ENCODE results near the gene DEAF1.

DNA sequence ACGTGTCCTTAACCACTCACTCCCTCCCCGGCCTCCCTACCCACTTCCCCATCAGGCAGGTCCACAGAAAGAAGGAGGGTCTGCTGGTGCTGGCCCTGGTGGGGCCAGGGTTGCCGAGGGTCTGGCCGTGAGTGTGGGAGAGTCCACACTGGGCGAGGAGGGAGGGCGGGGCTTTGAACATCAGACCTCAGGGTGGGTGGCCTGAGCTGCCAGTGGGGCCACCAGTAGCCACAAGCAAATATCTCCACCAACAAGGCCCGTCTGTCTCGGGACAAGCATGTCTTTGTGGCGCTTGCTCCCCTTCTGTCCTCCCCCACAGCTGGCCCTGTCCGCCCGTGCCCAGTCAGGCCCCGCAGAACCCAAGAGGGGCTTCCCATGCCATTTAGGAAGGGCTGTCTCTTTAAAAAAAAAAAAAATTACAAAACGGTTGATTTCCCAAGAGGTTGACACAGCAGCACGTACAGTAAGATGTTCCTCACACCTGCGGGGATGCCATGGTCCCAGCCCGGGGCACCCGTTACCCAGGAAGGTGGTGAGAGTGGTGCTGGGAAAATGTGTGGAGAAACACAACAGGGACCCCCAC lies 34.6 kb upstream of the DEAF1 start:
- TF ChIP-seq, protein P1, sequence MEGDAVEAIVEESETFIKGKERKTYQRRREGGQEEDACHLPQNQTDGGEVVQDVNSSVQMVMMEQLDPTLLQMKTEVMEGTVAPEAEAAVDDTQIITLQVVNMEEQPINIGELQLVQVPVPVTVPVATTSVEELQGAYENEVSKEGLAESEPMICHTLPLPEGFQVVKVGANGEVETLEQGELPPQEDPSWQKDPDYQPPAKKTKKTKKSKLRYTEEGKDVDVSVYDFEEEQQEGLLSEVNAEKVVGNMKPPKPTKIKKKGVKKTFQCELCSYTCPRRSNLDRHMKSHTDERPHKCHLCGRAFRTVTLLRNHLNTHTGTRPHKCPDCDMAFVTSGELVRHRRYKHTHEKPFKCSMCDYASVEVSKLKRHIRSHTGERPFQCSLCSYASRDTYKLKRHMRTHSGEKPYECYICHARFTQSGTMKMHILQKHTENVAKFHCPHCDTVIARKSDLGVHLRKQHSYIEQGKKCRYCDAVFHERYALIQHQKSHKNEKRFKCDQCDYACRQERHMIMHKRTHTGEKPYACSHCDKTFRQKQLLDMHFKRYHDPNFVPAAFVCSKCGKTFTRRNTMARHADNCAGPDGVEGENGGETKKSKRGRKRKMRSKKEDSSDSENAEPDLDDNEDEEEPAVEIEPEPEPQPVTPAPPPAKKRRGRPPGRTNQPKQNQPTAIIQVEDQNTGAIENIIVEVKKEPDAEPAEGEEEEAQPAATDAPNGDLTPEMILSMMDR (IDR thresholded peaks at IDR 0.05), result no peak
- TF ChIP-seq ZNF423 (CRISPR knock-in tag; IDR thresholded peaks at IDR 0.05), result no peak
- TF ChIP-seq, protein P2, sequence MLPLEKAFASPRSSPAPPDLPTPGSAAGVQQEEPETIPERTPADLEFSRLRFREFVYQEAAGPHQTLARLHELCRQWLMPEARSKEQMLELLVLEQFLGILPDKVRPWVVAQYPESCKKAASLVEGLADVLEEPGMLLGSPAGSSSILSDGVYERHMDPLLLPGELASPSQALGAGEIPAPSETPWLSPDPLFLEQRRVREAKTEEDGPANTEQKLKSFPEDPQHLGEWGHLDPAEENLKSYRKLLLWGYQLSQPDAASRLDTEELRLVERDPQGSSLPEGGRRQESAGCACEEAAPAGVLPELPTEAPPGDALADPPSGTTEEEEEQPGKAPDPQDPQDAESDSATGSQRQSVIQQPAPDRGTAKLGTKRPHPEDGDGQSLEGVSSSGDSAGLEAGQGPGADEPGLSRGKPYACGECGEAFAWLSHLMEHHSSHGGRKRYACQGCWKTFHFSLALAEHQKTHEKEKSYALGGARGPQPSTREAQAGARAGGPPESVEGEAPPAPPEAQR (CRISPR knock-in tag; IDR thresholded peaks at IDR 0.05), result no peak
- TF ChIP-seq, protein P3, sequence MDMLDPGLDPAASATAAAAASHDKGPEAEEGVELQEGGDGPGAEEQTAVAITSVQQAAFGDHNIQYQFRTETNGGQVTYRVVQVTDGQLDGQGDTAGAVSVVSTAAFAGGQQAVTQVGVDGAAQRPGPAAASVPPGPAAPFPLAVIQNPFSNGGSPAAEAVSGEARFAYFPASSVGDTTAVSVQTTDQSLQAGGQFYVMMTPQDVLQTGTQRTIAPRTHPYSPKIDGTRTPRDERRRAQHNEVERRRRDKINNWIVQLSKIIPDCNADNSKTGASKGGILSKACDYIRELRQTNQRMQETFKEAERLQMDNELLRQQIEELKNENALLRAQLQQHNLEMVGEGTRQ (CRISPR knock-in tag; IDR thresholded peaks at IDR 0.05), result no peak
- no peak for TF ChIP-seq ZNF416 (CRISPR knock-in tag; IDR thresholded peaks at IDR 0.05)
- TF ChIP-seq, protein P4, sequence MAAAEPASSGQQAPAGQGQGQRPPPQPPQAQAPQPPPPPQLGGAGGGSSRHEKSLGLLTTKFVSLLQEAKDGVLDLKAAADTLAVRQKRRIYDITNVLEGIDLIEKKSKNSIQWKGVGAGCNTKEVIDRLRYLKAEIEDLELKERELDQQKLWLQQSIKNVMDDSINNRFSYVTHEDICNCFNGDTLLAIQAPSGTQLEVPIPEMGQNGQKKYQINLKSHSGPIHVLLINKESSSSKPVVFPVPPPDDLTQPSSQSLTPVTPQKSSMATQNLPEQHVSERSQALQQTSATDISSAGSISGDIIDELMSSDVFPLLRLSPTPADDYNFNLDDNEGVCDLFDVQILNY (CRISPR knock-in tag; IDR thresholded peaks at IDR 0.05), result no peak
- TF ChIP-seq, protein P5, sequence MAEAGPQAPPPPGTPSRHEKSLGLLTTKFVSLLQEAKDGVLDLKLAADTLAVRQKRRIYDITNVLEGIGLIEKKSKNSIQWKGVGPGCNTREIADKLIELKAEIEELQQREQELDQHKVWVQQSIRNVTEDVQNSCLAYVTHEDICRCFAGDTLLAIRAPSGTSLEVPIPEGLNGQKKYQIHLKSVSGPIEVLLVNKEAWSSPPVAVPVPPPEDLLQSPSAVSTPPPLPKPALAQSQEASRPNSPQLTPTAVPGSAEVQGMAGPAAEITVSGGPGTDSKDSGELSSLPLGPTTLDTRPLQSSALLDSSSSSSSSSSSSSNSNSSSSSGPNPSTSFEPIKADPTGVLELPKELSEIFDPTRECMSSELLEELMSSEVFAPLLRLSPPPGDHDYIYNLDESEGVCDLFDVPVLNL (CRISPR knock-in tag; IDR thresholded peaks at IDR 0.05; ENCODE audit: borderline replicate concordance, low read depth), result no peak
- TF ChIP-seq, protein P6, sequence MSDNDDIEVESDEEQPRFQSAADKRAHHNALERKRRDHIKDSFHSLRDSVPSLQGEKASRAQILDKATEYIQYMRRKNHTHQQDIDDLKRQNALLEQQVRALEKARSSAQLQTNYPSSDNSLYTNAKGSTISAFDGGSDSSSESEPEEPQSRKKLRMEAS (CRISPR knock-in tag; IDR thresholded peaks at IDR 0.05), result no peak
- TF ChIP-seq, protein P7, sequence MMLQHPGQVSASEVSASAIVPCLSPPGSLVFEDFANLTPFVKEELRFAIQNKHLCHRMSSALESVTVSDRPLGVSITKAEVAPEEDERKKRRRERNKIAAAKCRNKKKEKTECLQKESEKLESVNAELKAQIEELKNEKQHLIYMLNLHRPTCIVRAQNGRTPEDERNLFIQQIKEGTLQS (CRISPR knock-in tag; conservative IDR thresholded peaks at IDR 0.05), result no peak

Measured in WTC11 (cell line).